ENCODE data around the gene ARL6IP5.

The ARL6IP5 gene

GRCh38 chr3:69116897-69117296, 32.2 kb downstream of the ARL6IP5 start:
- no peak for DNase-seq (ENCODE audit: low spot score)

GRCh38 chr3:69118555-69118954, 33.8 kb downstream of the ARL6IP5 start:
- no peak for DNase-seq (ENCODE audit: low spot score)

- DNase-seq (ENCODE audit: low spot score): no peak
Measured at GRCh38 chr3:69119138-69119537, 34.4 kb downstream of the ARL6IP5 start.

- no peak for DNase-seq (ENCODE audit: low spot score)
Measured at GRCh38 chr3:69119681-69120080, 34.9 kb downstream of the ARL6IP5 start.

GRCh38 chr3:69120879-69121464, 36.2 kb downstream of the ARL6IP5 start:
- peak; percentile 92 for DNase-seq (ENCODE audit: low spot score)

GRCh38 chr3:69121513-69121912, 36.8 kb downstream of the ARL6IP5 start:
- no peak for DNase-seq (ENCODE audit: low spot score)

GRCh38 chr3:69121950-69122349, 37.2 kb downstream of the ARL6IP5 start:
- DNase-seq (ENCODE audit: low spot score): no peak

GRCh38 chr3:69122403-69122802, 37.7 kb downstream of the ARL6IP5 start, which contains the start of gene LMOD3:
LMOD3 (minus strand) TSS chr3:69122595; CDS start chr3:69122386, 209 bp downstream.
- DNase-seq (ENCODE audit: low spot score): no peak

GRCh38 chr3:69126216-69126615, 41.5 kb downstream of the ARL6IP5 start:
- no peak for DNase-seq (ENCODE audit: low spot score)

GRCh38 chr3:69126999-69127398, 42.3 kb downstream of the ARL6IP5 start:
- DNase-seq (ENCODE audit: low spot score): no peak

- DNase-seq (ENCODE audit: low spot score): no peak
Measured at GRCh38 chr3:69128509-69128908, 43.8 kb downstream of the ARL6IP5 start.

- DNase-seq (ENCODE audit: low spot score): no peak
Measured at GRCh38 chr3:69129531-69129930, 44.8 kb downstream of the ARL6IP5 start.

GRCh38 chr3:69130689-69131088, 46.0 kb downstream of the ARL6IP5 start:
- no peak for DNase-seq (ENCODE audit: low spot score)

GRCh38 chr3:69137005-69137404, 52.3 kb downstream of the ARL6IP5 start:
- no peak for DNase-seq (ENCODE audit: low spot score)

GRCh38 chr3:69137412-69137811, 52.7 kb downstream of the ARL6IP5 start:
- no peak for DNase-seq (ENCODE audit: low spot score)

GRCh38 chr3:69141313-69141712, 56.6 kb downstream of the ARL6IP5 start:
- no peak for DNase-seq (ENCODE audit: low spot score)

- no peak for DNase-seq (ENCODE audit: low spot score)
Measured at GRCh38 chr3:69142090-69142489, 57.4 kb downstream of the ARL6IP5 start.

- no peak for DNase-seq (ENCODE audit: low spot score)
Measured at GRCh38 chr3:69142797-69143454, 58.2 kb downstream of the ARL6IP5 start.

GRCh38 chr3:69143612-69144011, 58.9 kb downstream of the ARL6IP5 start:
- no peak for DNase-seq (ENCODE audit: low spot score)

- DNase-seq (ENCODE audit: low spot score): no peak
Measured at GRCh38 chr3:69144631-69145245, 60.0 kb downstream of the ARL6IP5 start.

- DNase-seq (ENCODE audit: low spot score): no peak
Measured at GRCh38 chr3:69145688-69146087, 61.0 kb downstream of the ARL6IP5 start.

- DNase-seq (ENCODE audit: low spot score): no peak
Measured at GRCh38 chr3:69149586-69149985, 64.8 kb downstream of the ARL6IP5 start.

Data from CD4-positive, alpha-beta T cell treated with Interleukin-2 at 100 ng/mL for 4 hours (primary cell).